ENCODE results near the gene PBX3.

Gene PBX3

DNA sequence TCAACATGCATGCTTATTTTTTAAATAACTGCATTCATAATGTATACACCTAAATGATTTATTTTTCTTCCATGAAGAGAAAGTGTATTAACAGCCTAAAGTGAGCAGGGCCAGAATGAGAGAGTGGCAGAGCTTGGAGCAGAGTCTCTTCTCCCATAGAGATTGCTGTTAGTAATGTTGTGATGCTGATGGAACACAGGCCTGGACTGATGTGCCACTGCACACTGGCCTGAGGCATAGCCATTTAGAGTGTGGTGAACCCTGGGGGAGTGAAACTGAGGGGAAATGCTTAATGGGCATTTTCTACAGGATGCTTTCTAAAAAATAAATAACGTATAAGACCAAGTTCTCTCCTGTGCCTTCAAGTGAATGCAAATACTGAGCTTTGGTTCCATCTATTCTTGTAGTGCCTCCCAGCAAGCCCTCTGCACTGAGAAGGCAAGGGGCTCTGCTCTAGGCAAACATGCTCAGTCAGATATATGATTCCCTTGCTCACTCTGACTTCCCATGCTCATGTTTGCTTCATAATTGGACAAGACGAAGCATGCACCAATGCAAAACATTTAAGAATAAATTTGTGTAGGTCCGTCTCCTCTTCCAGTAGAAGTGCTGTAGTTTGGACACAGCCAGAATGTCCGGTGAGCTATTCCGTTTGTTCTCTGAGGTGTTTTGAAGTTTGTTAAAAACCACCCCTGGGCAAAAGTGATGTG lies 185.7 kb downstream of the PBX3 start:
- Histone ChIP-seq H3K4me1 (ENCODE audit: insufficient read depth, low read length) (0 out of 2 replicates have a peak, but pooled peaks cover 3% of the 10 kb centered on the region), H3K9ac (ENCODE audit: low read depth, low read length) (no peak overlapping the region), H3K36me3 (ENCODE audit: insufficient read depth, low read depth, low read length) (peaks cover 52% of the 10 kb centered on the region), H3K27ac (ENCODE audit: low read length) (no peak overlapping the region), H3K4me3 (ENCODE audit: low read length) (no peak overlapping the region), H3K9me3 (ENCODE audit: insufficient read depth, low read depth, low read length) (no peaks in the 10 kb centered on the region), H3K27me3 (ENCODE audit: insufficient read depth, low read length) (no peaks in the 10 kb centered on the region)

DNA sequence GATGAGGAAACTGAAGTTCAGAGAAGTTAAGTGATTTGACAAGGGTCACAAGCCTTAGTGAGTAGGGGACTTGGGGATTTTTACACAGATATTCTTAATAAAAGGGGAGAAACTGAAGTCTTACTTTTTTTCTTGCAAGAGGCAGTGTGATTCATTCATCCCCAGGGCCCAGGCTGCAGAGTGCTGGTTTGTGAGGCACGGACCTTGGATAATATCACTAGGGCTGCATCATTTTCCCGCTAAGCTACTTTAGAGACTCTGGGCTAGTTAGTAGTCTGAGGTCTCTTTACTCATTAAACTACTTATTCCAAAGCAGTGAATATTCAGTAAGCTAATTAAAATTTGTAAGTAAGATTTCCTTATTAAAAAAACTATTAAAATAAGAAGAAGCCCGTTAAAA lies 195.0 kb downstream of the PBX3 start:
- Histone ChIP-seq H3K27me3 (ENCODE audit: insufficient read depth, low read length) (no peaks in the 10 kb centered on the region), H3K27ac (ENCODE audit: low read length) (no peak overlapping the region), H3K4me3 (ENCODE audit: low read length) (no peak overlapping the region), H3K9me3 (ENCODE audit: insufficient read depth, low read depth, low read length) (peaks cover 12% of the 10 kb centered on the region), H3K4me1 (ENCODE audit: insufficient read depth, low read length) (no peaks in the 10 kb centered on the region), H3K36me3 (ENCODE audit: insufficient read depth, low read depth, low read length) (peaks cover 30% of the 10 kb centered on the region), H3K9ac (ENCODE audit: low read depth, low read length) (no peak overlapping the region)

DNA sequence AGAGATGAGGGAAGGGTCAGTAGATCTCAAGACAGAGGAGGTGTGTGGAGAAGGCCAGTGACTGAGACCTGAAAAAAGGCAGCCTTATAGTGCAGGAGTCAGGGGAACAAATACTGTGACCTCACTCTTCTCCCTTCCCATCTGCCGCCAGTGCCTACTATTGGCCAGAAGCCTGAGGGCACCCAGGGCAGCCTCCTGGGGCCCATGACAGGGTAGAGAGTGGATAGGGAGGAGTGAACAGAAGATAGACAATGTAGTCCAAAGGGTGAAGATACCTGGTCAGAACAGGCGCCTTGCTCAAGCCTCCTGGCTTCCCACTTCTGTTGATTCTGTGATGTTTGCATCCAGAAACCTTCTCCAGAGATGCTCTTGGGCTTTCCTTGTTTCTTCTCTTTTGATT lies 196.7 kb downstream of the PBX3 start:
- Histone ChIP-seq H3K36me3 (ENCODE audit: insufficient read depth, low read depth, low read length) (peaks cover 24% of the 10 kb centered on the region), H3K9ac (ENCODE audit: low read depth, low read length) (no peak overlapping the region), H3K27me3 (ENCODE audit: insufficient read depth, low read length) (no peaks in the 10 kb centered on the region), H3K4me3 (ENCODE audit: low read length) (no peak overlapping the region), H3K9me3 (ENCODE audit: insufficient read depth, low read depth, low read length) (peaks cover 12% of the 10 kb centered on the region), H3K27ac (ENCODE audit: low read length) (no peak overlapping the region), H3K4me1 (ENCODE audit: insufficient read depth, low read length) (no peaks in the 10 kb centered on the region)

DNA sequence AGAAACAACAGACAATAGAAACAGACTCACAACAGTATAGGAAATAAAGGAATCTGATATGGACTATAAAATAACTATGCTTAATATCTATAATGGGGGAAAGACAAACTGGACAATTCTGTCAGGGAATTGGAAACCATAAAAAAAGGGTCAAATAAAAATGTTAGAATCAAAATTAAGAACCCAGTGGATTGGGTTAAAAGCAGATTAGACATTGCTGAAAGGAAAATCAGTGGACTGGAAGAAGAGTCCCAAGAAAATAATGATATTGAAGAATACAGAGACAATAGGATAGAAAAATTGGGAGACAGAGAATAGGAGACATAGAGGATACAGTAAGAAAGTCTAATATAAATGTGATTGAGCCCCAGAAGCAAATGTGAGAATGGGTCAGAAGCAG lies 199.2 kb downstream of the PBX3 start:
- no peak overlapping the region for H3K27ac ChIP-seq (ENCODE audit: low read length)

DNA sequence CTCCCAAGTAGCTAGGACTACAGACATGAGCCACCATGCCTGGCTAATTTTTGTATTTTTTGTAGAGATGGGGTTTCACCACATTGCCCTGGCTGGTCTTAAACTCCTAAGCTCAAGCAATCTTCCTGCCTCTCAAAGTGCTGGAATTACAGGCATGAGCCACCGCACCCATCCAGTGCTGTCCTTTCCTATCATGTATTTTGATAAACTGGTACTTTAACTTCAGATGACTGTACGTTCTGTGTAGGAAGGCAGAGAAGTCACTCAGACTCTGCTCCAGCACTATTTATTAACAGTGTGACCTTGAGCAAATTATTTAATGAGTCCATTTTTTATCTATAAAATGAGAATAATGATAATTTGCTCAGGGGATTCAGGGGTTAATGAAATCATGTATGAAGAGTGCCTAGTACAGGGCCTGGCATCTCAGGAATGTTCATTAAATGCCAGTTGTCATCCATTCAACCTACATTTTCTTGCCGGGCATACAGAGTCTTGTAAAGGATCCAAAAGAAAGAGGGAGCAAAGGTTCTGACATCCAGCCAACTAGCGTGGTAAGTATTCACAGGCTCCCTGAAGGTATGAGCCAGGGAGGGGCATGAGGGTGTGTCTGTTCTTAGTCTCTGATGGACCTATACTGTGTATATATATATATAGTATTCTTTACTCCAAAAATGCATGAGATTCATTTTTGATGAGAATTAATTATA lies 201.9 kb downstream of the PBX3 start:
- Histone ChIP-seq H3K9me3 (ENCODE audit: insufficient read depth, low read depth, low read length) (peaks cover 12% of the 10 kb centered on the region), H3K4me3 (ENCODE audit: low read length) (no peak overlapping the region), H3K27ac (ENCODE audit: low read length) (no peak overlapping the region), H3K36me3 (ENCODE audit: insufficient read depth, low read depth, low read length) (peaks cover 11% of the 10 kb centered on the region), H3K9ac (ENCODE audit: low read depth, low read length) (no peak overlapping the region), H3K4me1 (ENCODE audit: insufficient read depth, low read length) (peaks cover 21% of the 10 kb centered on the region), H3K27me3 (ENCODE audit: insufficient read depth, low read length) (no peaks in the 10 kb centered on the region)

More for the DNA sequence above, 199.2 kb downstream of the PBX3 start:
- H3K9ac ChIP-seq (ENCODE audit: low read depth, low read length), result no peak overlapping the region
- H3K36me3 ChIP-seq (ENCODE audit: insufficient read depth, low read depth, low read length), result peaks cover 11% of the 10 kb centered on the region
- H3K9me3 ChIP-seq (ENCODE audit: insufficient read depth, low read depth, low read length), result peaks cover 12% of the 10 kb centered on the region
- no peaks in the 10 kb centered on the region for H3K27me3 ChIP-seq (ENCODE audit: insufficient read depth, low read length)
- no peak overlapping the region for H3K4me3 ChIP-seq (ENCODE audit: low read length)
- peaks cover 13% of the 10 kb centered on the region for H3K4me1 ChIP-seq (ENCODE audit: insufficient read depth, low read length)

DNA sequence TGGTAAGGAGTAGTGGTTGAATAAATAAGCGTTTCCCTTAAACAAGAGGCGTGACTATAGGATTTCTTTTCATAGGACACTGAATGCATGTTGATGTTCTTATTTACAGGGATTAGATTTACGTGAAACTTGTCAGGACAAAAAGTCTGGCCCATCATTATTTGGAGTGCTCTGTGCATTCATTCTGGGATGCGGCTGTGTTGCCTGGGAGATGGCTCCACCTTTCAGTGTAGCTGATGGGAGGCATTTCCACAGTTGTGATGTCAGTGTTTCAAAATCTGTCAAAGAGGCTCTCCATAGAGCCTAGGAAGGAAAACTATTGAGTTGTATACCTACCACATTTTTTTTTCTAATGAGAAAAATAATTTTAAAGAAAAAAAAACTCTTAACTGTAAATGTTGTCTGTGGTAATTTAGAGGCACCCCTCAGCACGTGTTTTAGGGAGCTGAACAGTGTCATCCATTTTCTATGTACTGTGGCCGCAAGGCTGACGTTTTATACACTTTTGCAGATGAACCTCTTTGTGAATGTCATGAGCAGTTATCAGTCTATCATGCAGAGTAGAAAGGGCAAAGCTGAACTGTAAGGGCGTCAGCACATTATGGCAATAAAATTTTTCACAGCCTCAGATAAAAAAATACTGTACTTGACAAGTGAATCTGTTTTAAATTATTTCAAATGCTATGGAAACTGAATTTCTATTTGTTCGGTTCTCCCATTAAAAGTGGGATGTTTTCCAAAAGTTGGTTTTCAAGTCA lies 202.7 kb downstream of the PBX3 start:
- Histone ChIP-seq H3K4me3 (ENCODE audit: low read length) (no peak overlapping the region), H3K9me3 (ENCODE audit: insufficient read depth, low read depth, low read length) (peaks cover 12% of the 10 kb centered on the region), H3K4me1 (ENCODE audit: insufficient read depth, low read length) (peaks cover 23% of the 10 kb centered on the region), H3K36me3 (ENCODE audit: insufficient read depth, low read depth, low read length) (peaks cover 11% of the 10 kb centered on the region), H3K27ac (ENCODE audit: low read length) (peak overlapping the region; percentile 42), H3K9ac (ENCODE audit: low read depth, low read length) (no peak overlapping the region), H3K27me3 (ENCODE audit: insufficient read depth, low read length) (no peaks in the 10 kb centered on the region)

DNA sequence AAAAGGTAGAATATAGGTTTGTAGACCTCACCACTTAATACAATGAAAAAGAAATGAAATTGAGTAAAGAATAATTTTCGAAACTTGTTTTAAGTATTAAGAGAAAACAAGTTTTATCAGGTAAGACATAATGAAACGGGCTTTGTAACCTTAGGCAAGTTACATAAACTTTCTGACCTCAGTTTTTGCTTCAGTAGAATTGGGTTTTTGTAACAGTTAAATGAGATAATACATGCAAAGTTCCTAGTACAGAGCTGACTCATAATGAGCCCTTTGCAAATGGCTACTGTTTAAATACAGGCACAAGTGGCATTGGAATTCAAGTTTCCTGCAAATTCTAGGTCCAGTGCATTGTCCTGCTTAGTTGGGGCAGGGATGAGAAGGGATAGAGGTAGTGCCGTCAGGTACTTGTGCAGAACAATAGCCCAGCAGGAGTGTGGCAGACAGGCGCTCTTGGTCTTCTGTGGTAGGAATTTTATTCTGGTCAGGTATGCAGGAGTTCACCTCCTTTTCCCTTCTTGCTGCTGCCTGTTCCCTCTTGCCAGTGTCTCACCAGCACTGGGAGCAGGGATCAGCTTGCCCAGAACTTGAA lies 203.8 kb downstream of the PBX3 start:
- Histone ChIP-seq H3K4me3 (ENCODE audit: low read length) (peak overlapping the region; percentile 18; the same call in 1 of the 2 replicates), H3K27ac (ENCODE audit: low read length) (peak overlapping the region; percentile 42), H3K9ac (ENCODE audit: low read depth, low read length) (peak overlapping the region; percentile 43), H3K9me3 (ENCODE audit: insufficient read depth, low read depth, low read length) (peaks cover 5% of the 10 kb centered on the region; the same call in 1 of the 2 replicates), H3K27me3 (ENCODE audit: insufficient read depth, low read length) (no peaks in the 10 kb centered on the region), H3K4me1 (ENCODE audit: insufficient read depth, low read length) (peaks cover 31% of the 10 kb centered on the region), H3K36me3 (ENCODE audit: insufficient read depth, low read depth, low read length) (peaks cover 4% of the 10 kb centered on the region; the same call in 1 of the 2 replicates)

DNA sequence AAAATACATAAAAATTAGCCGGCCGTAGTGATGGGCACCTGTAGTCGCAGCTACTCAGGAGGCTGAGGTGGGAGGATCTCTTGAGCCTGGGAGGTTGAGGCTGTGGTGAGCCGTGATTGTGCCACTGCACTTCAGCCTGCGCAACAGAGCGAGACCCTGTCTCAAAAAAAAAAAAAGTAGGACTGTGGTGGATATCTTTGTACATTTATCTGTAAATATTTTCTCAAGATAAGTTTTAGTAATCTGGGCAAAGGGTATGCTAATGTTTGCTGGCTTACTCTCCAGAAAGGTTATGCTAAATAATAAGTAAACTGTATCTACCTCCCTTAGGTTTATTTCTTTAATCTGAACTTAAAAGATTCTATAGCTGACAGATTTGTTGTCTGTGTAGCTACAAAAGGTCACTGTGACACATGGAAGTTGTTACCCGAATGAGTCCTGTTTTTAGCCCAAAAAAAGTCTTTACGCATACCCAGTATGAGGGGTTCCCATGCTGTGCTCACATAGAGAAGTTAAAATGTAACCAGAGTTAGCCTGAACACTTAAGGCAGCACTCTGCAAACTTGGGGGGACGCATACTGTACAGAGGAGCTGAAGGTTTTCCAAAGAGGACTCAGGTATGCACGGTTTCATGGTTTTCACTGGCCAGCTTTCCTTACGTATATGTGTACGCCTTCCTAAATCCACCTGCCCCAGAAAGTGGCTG lies 206.3 kb downstream of the PBX3 start:
- H3K9ac ChIP-seq (ENCODE audit: low read depth, low read length), result no peak overlapping the region

DNA sequence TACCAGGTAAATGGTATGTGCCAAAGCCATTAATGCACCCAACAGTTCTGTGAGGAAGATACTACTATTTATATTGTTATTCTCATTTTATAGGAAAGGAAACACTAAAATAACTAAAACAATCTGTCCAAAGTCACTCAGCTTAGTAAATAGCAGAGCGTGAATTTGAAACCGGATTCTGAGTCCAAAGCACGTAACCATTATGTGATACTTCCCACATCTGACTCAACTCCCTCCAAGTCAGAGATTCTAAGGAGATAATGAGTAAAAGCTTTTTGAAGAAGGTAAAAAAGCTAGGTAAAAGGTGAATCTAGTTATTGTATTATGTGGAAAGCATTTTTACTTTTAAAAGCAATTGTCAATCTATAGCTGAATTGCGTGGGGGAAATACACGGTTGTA lies 208.9 kb downstream of the PBX3 start:
- Histone ChIP-seq H3K4me3 (ENCODE audit: low read length) (no peak overlapping the region), H3K36me3 (ENCODE audit: insufficient read depth, low read depth, low read length) (peaks cover 11% of the 10 kb centered on the region), H3K27me3 (ENCODE audit: insufficient read depth, low read length) (no peaks in the 10 kb centered on the region), H3K9me3 (ENCODE audit: insufficient read depth, low read depth, low read length) (no peaks in the 10 kb centered on the region), H3K9ac (ENCODE audit: low read depth, low read length) (no peak overlapping the region), H3K4me1 (ENCODE audit: insufficient read depth, low read length) (peaks cover 30% of the 10 kb centered on the region), H3K27ac (ENCODE audit: low read length) (no peak overlapping the region)

More for the DNA sequence above, 206.3 kb downstream of the PBX3 start:
- H3K27ac ChIP-seq (ENCODE audit: low read length), result no peak overlapping the region
- no peak overlapping the region for H3K4me3 ChIP-seq (ENCODE audit: low read length)
- H3K27me3 ChIP-seq (ENCODE audit: insufficient read depth, low read length), result no peaks in the 10 kb centered on the region
- no peaks in the 10 kb centered on the region; the same call in 1 of the 2 replicates for H3K36me3 ChIP-seq (ENCODE audit: insufficient read depth, low read depth, low read length)
- peaks cover 35% of the 10 kb centered on the region for H3K4me1 ChIP-seq (ENCODE audit: insufficient read depth, low read length)
- no peaks in the 10 kb centered on the region for H3K9me3 ChIP-seq (ENCODE audit: insufficient read depth, low read depth, low read length)

DNA sequence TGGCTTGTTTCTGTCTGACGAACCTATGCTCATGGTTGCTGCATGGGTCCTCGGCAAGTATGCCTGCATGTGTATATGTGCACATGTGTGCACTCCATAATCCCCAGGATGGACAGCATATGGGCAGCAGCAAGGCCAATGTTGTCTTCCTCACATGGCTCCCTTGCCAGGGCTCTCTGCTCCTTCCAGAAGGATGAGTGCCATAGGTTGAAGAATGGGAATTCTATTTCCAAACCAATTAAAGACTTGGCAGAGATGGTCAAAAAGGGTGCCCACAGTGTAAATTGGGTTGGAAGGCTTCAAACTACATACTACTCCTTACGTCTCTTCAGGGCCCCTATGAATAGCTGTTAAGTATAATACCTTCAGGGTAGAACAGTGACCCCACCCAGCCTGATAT lies 212.1 kb downstream of the PBX3 start:
- Histone ChIP-seq H3K9ac (ENCODE audit: low read depth, low read length) (no peak overlapping the region), H3K27ac (ENCODE audit: low read length) (no peak overlapping the region), H3K9me3 (ENCODE audit: insufficient read depth, low read depth, low read length) (no peaks in the 10 kb centered on the region), H3K4me1 (ENCODE audit: insufficient read depth, low read length) (peaks cover 26% of the 10 kb centered on the region), H3K36me3 (ENCODE audit: insufficient read depth, low read depth, low read length) (peaks cover 40% of the 10 kb centered on the region), H3K4me3 (ENCODE audit: low read length) (no peak overlapping the region), H3K27me3 (ENCODE audit: insufficient read depth, low read length) (no peaks in the 10 kb centered on the region)

All from iPS-20b (cell line).